Left lung (tissue), 10 donors: ENCODE data around the gene DHX58. TPM values are rescaled to one million over a fixed set of nuclear protein-coding genes. Genes with fewer than 3 reads are reported as not detected.

Experiments used
- ATAC-seq: fragments of 200-7000 bp; cut with Tn5 transposase; one replicate; pipeline ENCODE4 v1.9.1; 2020; ENCODE audit warnings: moderate library complexity
- DNase-seq, 4 donors: peaks; one replicate each; pipeline ENCODE4 v3.0.0-alpha.2; 2013 to 2020
- H3K27ac ChIP-seq, 2 donors: fragments of 200-600 bp; sonication (generic) in 1 of 2; one replicate each; pipeline versions ENCODE4 v1.5.0 to v1.8.0; 2020 to 2021
- H3K27me3 ChIP-seq, 2 donors: fragments of 200-600 bp; sonication (generic) in 1 of 2; one replicate each; pipeline versions ENCODE4 v1.5.0 to v1.8.0; 2020 to 2021
- H3K36me3 ChIP-seq, 2 donors: fragments of 200-600 bp; sonication (generic) in 1 of 2; one replicate each; pipeline versions ENCODE4 v1.5.0 to v1.8.0; 2020 to 2021
- H3K4me1 ChIP-seq, 2 donors: fragments of 200-600 bp; one replicate each; pipeline ENCODE4 v1.8.0; 2021
- H3K4me3 ChIP-seq, 2 donors: fragments of 200-600 bp; sonication (generic) in 1 of 2; one replicate each; pipeline versions ENCODE4 v1.5.0 to v1.8.0; 2020 to 2021; ENCODE audit warnings: mild to moderate bottlenecking in 1 of 2
- H3K9me3 ChIP-seq, 2 donors: fragments of 200-600 bp; sonication (generic) in 1 of 2; one replicate each; pipeline versions ENCODE4 v1.5.0 to v1.8.0; 2020 to 2021
- intact Hi-C, 2 donors: fragments of 100-400 bp; cut with DNase I; formaldehyde crosslinking; loops; one replicate each; pipeline versions ENCODE4 v1.11.2 to v1.14.2; 2022
- polyA plus RNA-seq, 6 donors: library from polyadenylated mRNA; unstranded; fragments of 120-200 nt; gene quantifications; one replicate each; pipeline ENCODE4 v1.2.1, GENCODE V29; 2013; ENCODE audit not compliant: insufficient read length in 6 of 6
- total RNA-seq, 2 donors: library from RNA; stranded (reverse); fragmentation: NEBNext Ultra II Directional; extraction: Animal tissue kit (Norgen Biotek cat#: 25700); gene quantifications; one replicate each; pipeline ENCODE4 v1.2.1, GENCODE V29; 2021
- TF ChIP-seq, protein P1 (sequence below), 2 donors: fragments of 200-600 bp; sonication (generic) in 1 of 2; IDR thresholded peaks; one replicate each; pipeline versions ENCODE4 v1.5.0 to v1.8.0; 2021; ENCODE audit warnings: antibody characterized with exemption in 2 of 2
- donor health status: DM: no; HTN: yes; CAD: no.
- donor health status: DM: no; HTN: no; CAD: no.

The DHX58 gene
- total and polyA plus RNA-seq, 8 donors = 15.4 to 22.4 (median 19.9) TPM

DNA sequence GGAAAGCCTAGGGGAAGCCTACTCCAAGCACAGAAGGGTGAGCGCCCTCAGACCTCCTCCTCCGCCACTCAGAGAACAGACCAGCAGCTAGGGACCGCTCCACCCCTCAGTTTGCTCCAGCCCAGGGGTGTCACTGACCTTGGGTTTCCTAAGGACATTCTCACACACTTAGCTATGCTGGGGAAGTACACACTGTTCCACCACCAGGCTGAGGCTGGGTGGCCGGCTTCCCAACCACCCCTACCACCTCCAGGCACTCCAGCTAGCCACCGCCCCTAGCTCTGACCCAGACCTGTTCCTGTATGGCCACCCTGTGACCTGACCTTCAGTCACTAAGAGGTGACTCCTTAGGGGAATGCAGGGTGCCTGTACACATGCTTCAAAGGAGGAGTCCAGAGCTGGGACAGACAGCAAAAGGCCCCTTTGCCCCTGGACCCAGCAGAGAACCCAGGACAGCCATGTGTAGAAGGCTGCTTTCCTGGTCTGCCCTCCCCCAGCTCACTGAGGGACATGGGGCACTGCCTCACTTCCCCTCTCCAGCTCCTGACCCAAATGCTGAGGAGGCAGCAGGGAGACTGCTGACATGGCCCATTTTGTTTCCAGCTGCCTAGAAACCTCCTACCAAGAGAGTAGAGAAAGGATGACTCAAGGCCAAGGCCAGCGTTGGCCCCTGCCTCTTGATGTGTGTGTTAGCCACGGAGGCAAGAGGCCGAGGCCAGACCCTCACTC is 16.8 kb upstream of the DHX58 start:
- H3K27ac ChIP-seq = peak overlapping the region; percentile 14 to 90
- intact Hi-C loops = no loop called here

DNA sequence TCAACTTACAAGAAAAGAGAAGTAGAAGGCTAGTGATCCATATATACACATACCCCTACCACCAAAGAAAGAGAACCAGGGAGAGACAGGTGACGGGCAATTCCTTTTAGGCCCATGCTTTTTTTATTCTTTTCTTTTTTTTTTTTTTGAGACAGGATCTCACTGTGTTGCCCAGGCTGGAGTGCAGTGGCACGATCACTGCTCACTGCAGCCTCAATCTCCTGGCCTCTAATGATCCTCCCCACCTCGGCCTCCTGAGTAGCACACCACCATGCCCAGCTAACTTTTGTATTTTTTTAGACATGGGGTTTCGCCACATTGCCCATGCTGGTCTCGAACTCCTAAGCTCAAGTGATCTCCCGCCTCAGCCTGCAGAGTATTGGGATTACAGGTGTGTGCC is 14.9 kb upstream of the DHX58 start:
- no peak for ATAC-seq
- TF ChIP-seq, protein P1, sequence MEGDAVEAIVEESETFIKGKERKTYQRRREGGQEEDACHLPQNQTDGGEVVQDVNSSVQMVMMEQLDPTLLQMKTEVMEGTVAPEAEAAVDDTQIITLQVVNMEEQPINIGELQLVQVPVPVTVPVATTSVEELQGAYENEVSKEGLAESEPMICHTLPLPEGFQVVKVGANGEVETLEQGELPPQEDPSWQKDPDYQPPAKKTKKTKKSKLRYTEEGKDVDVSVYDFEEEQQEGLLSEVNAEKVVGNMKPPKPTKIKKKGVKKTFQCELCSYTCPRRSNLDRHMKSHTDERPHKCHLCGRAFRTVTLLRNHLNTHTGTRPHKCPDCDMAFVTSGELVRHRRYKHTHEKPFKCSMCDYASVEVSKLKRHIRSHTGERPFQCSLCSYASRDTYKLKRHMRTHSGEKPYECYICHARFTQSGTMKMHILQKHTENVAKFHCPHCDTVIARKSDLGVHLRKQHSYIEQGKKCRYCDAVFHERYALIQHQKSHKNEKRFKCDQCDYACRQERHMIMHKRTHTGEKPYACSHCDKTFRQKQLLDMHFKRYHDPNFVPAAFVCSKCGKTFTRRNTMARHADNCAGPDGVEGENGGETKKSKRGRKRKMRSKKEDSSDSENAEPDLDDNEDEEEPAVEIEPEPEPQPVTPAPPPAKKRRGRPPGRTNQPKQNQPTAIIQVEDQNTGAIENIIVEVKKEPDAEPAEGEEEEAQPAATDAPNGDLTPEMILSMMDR (IDR thresholded peaks at IDR 0.05) = no peak
- peak overlapping the region in 1 of 2 donors; percentile 13 for H3K27ac ChIP-seq
- intact Hi-C loops = no loop called here
- H3K27me3 ChIP-seq = no peaks in the 10 kb centered on the region
- H3K36me3 ChIP-seq = peaks cover 0 to 75% of the 10 kb centered on the region in 2 donors
- no peak for DNase-seq
- no peak overlapping the region for H3K4me3 ChIP-seq
- peaks cover 8 to 43% of the 10 kb centered on the region in 2 donors for H3K4me1 ChIP-seq
- no peaks in the 10 kb centered on the region for H3K9me3 ChIP-seq

More for the DNA sequence above, 16.8 kb upstream of the DHX58 start:
- ATAC-seq (peak; percentile 16), DNase-seq (peak in 1 of 4 donors; percentile 59)
- peaks cover 27 to 57% of the 10 kb centered on the region in 2 donors for H3K4me1 ChIP-seq
- H3K36me3 ChIP-seq = peaks cover 0 to 63% of the 10 kb centered on the region in 2 donors
- H3K27me3 ChIP-seq = no peaks in the 10 kb centered on the region
- H3K9me3 ChIP-seq = no peaks in the 10 kb centered on the region
- H3K4me3 ChIP-seq = no peak overlapping the region
- TF ChIP-seq, protein P1 (IDR thresholded peaks at IDR 0.05) = no peak

DNA sequence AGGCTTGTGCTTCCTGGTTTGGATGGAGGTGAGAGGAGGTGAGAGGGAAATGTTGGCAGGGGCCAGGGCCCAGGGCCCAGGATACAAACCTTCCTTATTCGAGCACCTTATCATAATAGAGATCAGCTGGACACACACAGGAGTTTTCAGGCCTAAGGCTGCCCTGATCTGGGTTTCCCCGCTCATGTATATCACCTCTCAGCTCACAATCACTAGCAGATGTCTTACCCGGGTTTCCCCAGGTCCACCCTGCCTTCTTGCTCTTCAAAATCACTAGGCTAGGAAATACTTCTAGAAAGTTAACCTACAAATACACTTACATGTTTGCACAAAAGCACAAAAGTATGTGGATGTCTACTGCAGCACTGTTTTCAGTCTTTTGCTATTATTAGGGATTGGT is 14.3 kb upstream of the DHX58 start:
- peaks cover 4 to 42% of the 10 kb centered on the region in 2 donors for H3K4me1 ChIP-seq
- ATAC-seq (no peak), DNase-seq (no peak)
- H3K27me3 ChIP-seq = no peaks in the 10 kb centered on the region
- no peak overlapping the region for H3K4me3 ChIP-seq
- H3K36me3 ChIP-seq = peaks cover 0 to 76% of the 10 kb centered on the region in 2 donors
- intact Hi-C loops = no loop called here
- H3K9me3 ChIP-seq = no peaks in the 10 kb centered on the region
- H3K27ac ChIP-seq = peak overlapping the region in 1 of 2 donors; percentile 13
- TF ChIP-seq, protein P1 (IDR thresholded peaks at IDR 0.05) = no peak

DNA sequence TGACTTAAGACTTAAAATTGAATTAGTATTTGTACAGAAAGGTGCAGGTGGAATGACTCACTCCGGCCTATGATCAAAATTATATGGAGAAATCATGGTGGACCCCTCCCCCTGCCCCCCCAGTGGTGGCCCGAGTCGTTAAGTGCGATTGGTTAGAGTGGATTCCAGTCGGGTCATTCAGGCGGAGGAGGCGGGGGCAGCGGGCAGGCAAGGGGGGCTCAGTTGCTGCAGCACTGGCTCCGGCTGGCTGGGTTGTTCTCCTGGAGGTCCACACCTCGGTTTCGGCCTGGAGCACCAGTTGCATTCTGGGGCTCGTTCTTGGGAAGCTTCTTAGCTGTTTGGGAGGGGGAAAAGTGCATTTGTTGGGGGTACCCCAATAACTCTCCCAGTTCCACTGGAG is 13.1 kb upstream of the DHX58 start:
- Histone ChIP-seq H3K27me3 (no peaks in the 10 kb centered on the region), H3K9me3 (no peaks in the 10 kb centered on the region), H3K4me3 (no peak overlapping the region), H3K4me1 (peaks cover 1 to 43% of the 10 kb centered on the region in 2 donors), H3K27ac (no peak overlapping the region), H3K36me3 (peaks cover 0 to 76% of the 10 kb centered on the region in 2 donors)
- intact Hi-C loops = no loop called here
- TF ChIP-seq, protein P1 (IDR thresholded peaks at IDR 0.05) = no peak
- DNase-seq = no peak
- ATAC-seq = no peak

DNA sequence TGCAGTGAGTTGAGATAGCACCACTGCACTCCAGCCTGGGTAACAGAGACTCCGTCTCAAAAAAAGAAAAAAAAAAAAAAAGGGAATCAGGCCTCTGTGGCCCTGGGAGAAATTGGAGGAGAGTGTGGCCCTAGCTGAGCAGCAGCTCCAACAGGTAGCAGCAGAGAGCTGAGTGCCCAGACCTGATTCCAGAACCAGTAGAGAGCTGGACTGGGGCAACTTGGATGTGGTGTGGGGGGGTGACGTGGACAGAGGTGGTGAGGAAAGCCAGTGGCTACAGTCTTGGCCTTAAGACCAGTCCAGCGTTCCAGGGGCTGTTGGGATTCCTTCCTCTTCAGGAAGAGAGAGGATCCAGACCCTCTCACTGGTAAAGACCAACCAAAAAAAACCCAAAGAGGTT is 11.7 kb upstream of the DHX58 start:
- no peak for DNase-seq

More for the DNA sequence above, 11.7 kb upstream of the DHX58 start:
- no peak for ATAC-seq
- Histone ChIP-seq H3K4me3 (no peak overlapping the region), H3K4me1 (peaks cover 5 to 39% of the 10 kb centered on the region in 2 donors), H3K9me3 (no peaks in the 10 kb centered on the region), H3K27me3 (no peaks in the 10 kb centered on the region), H3K36me3 (peaks cover 0 to 63% of the 10 kb centered on the region in 2 donors), H3K27ac (no peak overlapping the region)
- TF ChIP-seq, protein P1 (IDR thresholded peaks at IDR 0.05) = no peak
- intact Hi-C loops = no loop called here
